ENCODE data around the gene CERS1.
A peak's percentile ranks its signal among the peaks of the same experiment; 100 is the strongest.

DNA sequence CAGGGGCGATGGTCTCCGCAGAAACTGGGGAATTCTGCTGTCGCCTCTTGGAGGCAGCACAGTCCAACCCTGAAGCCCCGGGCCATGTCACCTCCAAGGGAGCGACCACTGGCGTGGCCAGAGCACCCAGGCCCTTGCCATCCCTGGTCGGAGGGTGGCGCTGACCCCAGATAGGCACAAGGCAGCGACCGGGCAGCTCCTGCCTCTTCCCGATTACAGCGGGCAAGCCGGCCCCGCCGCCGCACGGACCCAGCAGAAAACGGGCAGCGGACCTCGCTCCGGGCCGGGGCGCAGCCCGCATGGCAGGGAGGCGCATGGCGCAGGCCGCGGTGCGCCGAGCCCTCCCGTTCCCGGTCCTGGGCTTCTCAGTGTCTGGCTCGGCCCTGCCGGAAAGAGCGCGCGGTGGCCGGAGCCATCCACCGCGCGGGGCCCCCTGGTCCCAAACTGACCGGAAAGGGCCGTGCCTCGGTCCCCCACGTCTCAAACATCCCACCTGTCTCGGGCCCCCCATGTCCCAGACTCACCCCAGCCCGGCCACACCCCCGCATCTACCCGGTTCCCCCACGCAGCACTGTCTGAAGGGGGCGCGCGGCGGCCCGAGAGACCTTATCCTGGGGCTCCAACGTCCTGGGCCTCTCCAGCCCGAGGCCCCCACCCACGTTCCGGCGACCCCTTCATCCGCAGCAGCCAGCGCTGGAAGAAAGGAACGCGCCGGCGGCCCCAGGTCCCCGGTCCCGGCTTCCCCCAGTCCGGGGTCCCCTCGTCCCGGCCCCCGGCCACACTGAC lies 727 bp downstream of the CERS1 start:
- TF ChIP-seq, protein P1, sequence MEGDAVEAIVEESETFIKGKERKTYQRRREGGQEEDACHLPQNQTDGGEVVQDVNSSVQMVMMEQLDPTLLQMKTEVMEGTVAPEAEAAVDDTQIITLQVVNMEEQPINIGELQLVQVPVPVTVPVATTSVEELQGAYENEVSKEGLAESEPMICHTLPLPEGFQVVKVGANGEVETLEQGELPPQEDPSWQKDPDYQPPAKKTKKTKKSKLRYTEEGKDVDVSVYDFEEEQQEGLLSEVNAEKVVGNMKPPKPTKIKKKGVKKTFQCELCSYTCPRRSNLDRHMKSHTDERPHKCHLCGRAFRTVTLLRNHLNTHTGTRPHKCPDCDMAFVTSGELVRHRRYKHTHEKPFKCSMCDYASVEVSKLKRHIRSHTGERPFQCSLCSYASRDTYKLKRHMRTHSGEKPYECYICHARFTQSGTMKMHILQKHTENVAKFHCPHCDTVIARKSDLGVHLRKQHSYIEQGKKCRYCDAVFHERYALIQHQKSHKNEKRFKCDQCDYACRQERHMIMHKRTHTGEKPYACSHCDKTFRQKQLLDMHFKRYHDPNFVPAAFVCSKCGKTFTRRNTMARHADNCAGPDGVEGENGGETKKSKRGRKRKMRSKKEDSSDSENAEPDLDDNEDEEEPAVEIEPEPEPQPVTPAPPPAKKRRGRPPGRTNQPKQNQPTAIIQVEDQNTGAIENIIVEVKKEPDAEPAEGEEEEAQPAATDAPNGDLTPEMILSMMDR (IDR thresholded peaks at IDR 0.05), result peak in 1 of 7 experiments; percentile 5
- no peak for TF ChIP-seq POLR2A (IDR thresholded peaks at IDR 0.05)
